ENCODE results near the gene PATL1.

PATL1 gene

DNA sequence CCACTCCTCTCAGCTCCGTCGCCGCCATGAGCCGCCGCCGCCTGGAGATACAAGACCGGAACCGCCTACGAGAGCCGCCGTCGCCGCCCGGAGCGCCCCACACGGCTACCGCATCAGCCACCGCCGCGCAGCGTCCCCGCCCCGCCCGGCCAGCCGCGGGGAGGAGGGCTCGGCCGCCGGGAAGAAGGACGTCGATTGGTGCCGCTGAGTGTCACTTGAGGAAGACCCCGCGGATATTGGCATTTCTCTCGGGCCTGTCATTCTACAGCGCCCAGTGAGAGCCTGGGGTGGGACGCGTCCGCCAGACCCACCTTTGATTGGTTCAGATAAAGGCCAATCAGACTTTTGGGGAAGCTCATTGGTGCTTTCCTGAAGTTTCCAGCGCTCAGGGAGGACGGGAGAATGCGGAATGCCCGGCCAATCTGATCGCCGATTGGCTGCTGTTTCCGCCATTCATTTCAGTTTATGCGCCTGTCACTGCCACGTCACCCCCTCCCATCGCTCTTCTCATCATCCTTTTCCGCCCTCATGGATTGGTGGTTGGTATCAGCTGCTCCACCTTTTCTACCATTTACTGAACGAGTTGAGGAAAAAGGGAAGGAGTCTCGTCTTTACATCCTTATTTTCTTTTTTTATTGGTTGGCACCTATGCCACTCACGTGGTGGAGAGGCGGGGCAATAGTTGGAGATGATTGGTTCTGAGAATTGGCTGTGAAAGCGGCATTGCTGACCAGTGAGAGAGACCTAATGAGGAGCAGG lies 53.0 kb downstream of the PATL1 start, which contains the start of gene OSBP:
Gene OSBP (minus strand): TSS at position 138 of the 759 bp plus-strand sequence. CDS start 110 bp downstream, at position 28.
- DNase-seq (ENCODE audit: low read depth in 3 of 3), result peak; percentile 94 to 96 (median 95)

DNA sequence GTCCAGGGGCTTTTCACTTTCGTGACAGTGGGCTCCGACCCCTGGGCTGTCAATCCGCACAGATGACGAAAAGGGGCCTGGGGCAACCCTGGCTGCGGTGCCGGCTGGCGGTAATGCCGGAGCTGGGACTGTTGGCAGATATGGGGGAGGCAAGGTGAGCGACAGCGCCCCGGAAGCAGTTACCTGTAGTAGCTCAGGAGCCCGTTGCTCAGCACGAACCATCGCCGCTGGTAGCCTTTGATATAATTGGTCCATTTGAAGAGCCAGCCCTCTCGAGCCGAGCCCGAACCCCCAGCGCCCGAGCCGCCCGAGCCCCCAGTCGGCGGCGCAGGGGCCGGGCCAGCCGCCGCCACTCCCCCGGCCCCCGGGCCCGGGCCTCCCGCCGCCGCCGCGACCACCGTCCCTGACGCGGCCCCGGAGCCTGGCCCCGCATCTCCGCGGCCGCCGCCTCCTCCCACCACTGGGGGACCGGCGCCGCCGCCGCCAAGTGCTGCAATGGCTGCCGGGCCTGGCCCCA lies 53.7 kb downstream of the PATL1 start:
- peak in 2 of 3 donors; percentile 42 to 46 for DNase-seq (ENCODE audit: low read depth in 3 of 3)

DNA sequence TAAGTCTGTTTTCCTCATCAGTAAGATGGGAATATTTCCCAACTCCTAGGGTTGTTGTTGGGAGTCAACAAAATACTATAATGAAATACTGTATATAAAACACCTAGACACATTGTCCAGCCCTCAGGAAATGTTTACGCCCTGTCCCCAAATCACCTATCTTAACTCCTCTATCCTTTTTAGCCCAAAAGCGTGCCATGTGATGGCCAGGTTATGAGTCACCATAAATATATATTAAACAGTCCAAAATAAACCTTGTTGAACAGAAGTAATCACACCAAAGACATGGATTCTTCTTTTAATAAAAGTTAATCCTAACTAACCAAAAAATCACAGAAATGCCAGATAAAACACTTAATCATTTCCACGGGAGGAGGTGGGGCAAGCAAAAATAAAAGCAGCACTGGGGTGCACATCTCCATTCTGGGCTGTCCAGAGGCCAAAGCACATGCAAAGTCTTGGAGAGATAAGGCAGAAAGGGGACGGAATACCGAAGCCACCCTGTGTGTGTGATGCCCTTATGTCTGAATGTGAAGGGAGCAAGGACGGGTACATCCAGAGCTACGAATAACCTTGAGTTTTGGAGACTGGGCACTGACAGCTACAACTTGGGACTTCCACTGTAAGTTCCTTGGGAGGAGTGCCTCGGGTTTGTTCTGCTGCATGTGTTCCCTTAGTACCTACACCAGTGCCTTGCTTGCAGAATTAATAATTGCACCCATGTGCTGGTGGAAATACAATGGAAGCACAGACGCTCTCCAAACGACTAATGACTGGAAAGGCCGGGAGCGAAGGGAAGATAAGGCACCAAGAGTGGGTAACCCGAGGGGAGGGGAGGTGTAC lies 54.3 kb downstream of the PATL1 start:
- no peak for DNase-seq (ENCODE audit: low read depth in 3 of 3)

DNA sequence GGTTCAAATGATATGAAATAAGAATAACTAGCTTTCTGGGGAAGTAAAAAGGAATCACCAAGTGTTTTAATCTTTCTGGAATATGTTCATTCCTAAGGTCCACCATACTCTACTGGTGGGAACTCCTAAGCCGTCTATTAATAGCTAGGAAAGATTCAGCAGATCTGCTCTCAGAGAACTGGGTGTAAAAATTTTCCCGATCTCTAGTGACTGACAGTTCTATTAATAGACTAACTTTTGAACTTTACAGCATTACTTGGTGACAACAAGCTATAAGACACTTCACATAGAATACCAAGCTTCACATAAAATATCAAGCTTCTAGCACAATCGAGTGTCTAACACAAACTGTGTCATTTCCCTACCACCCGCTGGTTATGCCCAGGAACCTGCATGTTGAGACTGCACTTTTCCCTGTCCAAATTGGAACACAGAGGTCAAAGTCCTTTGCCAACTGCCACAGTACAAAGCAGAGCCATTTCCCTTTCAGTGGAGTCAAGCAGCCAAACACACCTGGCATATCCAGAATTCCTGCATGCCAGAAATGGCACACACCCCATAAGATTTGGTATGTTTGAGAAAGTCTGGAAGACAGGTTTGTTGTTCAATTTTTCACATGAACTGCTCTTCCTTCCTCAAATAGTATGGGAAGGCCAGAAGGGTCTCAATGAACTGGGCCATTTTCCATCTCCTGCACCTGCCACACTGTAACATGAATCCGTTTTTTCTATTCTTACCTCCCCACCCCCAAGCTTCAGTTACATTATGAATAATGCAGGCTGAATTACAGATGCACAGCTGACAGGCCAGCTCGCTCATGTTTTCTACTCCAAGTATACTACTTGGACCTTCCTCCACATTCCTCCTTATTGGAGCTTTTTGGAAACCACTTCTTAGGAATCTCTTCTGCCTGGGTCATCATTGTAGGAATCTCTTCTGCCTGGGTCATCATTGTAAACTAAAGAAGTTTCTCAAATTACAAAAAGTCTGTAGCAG lies 57.0 kb downstream of the PATL1 start:
- DNase-seq (ENCODE audit: low read depth in 3 of 3), result no peak

DNA sequence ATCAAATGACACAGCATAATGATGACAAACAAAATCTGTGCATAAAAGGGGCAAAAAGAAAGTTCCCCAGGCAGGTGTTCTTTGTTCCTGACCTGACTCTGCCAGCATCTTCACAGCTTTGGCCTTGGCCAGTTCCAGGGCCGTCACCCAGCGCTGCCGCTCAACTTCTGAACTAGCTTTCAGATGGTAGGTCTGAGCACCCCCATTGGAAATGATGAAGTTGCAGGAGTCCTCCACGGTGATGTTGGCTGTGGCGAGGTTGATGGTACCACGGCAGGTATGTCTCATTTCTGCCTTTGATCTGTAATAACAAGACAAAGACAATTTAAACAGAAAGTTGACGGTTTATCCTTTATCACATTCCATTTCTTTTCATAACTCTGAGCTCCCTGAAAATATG lies 58.5 kb downstream of the PATL1 start:
- peak in 1 of 3 donors; percentile 13 for DNase-seq (ENCODE audit: low read depth in 3 of 3)

DNA sequence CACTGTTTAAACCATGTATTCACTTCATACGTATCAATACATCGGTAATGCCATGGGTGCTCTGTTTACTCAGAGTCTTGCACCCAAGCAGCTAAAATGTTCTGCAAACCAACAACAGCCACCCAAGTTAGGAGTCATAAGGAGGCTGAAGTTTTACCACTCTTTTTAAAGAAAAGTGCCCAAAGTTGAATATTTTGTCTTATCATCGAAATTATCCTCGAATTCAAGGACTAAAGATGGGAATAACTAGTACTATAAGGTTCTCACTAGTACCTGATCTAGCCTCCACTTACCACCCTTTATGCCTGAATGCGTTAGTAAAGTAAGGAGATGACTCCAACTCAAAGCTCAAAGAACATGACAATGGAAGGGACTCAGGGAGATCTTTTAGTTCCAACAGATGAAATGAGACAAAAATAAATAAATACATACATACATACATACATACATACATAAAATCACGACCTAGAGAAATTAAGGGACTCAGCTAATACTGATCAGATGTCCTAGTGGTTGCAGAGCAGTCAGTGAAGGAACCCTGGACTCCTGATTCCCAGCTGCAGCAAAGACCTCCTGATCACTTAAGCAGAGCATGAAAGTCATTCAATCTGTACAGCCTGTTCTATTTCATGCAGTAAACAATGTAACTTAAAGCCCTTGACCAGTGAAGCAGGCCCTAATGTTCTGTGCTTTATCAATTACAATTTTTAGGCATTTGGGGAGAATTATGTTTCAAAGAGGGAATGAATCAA lies 61.0 kb downstream of the PATL1 start:
- DNase-seq (ENCODE audit: low read depth in 3 of 3), result no peak

DNA sequence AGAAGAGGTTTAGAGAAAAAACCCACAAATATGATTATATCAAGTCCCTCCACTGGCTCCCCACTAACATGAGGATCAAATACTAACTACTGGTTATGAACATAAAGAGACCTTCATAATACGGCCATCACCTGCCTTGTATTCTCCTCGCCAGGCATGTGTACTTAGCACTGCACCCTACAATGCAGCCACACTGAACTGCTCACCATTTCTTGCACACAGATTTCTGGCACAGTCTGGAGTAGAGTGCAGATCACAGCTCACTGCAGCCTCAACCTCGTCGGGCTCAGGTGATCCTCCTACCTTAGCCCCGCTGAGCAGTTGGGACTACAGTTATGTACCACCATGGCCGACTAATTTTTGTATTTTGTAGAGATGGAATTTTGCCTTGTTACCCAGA lies 66.4 kb downstream of the PATL1 start:
- DNase-seq (ENCODE audit: low read depth in 3 of 3), result no peak

DNA sequence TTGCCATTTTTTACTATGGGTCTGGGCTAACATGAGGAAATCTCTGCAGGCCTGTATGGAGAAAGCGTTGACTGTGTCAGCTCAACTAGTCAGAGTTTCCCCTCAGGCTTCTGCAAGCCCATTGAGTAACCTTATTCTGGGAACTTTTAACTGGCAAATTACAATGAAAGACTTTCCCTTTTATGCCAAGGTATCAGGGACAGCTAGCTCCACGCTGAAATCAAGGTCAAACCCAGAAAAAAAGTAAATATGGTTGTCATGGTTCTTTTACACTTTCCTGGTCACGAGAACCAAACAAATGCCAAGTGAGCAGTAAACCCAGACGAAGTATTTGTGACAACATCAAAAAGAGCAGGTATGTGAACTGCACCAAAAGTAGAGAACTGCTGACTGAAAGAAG lies 67.0 kb downstream of the PATL1 start:
- DNase-seq (ENCODE audit: low read depth in 3 of 3), result no peak

DNA sequence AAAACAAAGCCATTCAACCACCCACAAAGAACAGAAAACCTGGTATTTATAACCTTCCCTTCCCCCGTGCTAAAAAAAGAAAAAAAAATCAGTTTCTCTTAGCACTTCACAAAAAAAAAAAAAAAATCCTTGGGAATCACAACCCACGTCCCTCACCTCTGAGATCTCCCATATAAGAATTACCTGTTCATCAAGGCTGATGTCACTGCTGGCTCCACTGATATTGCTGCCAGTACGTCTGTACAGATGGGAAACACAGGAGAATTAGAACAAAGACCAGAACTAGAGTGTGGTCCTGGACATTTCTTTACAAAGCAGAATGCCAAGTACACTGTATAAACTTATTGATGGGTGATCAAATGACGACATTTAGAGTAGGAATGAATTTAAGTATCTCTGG lies 68.2 kb downstream of the PATL1 start:
- no peak for DNase-seq (ENCODE audit: low read depth in 3 of 3)

DNA sequence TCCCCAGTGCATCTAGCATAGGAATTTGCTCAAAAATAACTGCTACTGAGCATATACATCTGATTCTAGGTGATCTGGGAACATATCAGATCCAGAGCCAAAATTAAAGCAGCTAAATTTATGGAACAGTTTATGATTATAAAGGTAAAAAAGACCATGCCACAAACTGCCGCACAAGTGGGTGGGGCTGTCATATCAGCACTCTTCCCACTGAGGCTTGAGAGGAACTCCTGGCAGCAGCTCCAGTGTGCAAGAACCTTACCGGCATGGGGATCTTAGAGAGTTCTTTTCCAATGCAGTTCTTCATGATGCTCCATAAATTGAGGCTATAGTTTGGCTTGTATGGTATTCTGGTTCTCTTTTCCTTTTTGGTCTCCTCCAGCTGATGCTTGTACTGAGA lies 68.6 kb downstream of the PATL1 start:
- DNase-seq (ENCODE audit: low read depth in 3 of 3), result no peak

DNA sequence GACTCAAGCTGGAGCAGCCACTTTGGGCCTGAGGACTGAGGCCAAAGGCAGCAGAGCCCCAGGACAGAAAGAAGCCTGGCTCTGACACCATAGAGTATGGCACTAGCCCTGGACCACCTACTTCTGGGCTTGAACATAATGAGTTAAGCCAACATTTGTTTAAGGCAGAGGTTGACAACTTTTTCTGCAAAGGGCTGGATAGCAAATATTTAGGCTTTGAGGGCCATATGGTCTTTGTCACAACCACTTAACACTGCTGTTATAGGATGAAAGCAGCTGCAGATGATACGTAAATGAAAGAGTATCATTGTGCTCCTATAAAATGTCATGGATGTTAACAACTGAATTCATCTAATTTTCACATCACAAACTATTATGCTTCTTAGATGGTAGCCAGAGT lies 69.9 kb downstream of the PATL1 start:
- DNase-seq (ENCODE audit: low read depth in 3 of 3), result no peak

Measured in stimulated activated CD4-positive, alpha-beta T cell treated with anti-CD3 and anti-CD28 coated beads, TNF-alpha, amount 100 ng/mL, for 48 hours (primary cell).